ENCODE data around the gene HOXB13.
"Not testable (repeated sequence)": the region's sequence is repeated elsewhere in the genome, so short reads cannot be mapped to it uniquely, and the experiment has no call there.

HOXB13 gene

GRCh38 chr17:48718227-48718760, 10.3 kb downstream of the HOXB13 start:
- Histone ChIP-seq H3K4me1 (ENCODE audit: control insufficient read depth, insufficient read depth, low read length) (peaks cover 6% of the 10 kb centered on the region), H3K36me3 (ENCODE audit: control insufficient read depth in 2 of 2, insufficient read depth in 2 of 2, low read length in 2 of 2) (no peaks in the 10 kb centered on the region), H3K27ac (ENCODE audit: low read length) (no peak overlapping the region), H3K27me3 (ENCODE audit: control insufficient read depth in 1 of 2, insufficient read depth in 2 of 2, low read length in 2 of 2) (peaks cover 69 to 85% of the 10 kb centered on the region in 2 donors), H3K9me3 (ENCODE audit: control insufficient read depth in 2 of 2, low read length in 2 of 2) (no peaks in the 10 kb centered on the region), H3K4me3 (ENCODE audit: low read length in 2 of 2) (peak overlapping the region; percentile 8 to 29), H3K9ac (ENCODE audit: low read length in 2 of 2) (no peak overlapping the region)

- Histone ChIP-seq H3K9me3 (ENCODE audit: control insufficient read depth in 2 of 2, low read length in 2 of 2) (no peaks in the 10 kb centered on the region), H3K27ac (ENCODE audit: low read length) (no peak overlapping the region), H3K27me3 (ENCODE audit: control insufficient read depth in 1 of 2, insufficient read depth in 2 of 2, low read length in 2 of 2) (peaks cover 65 to 78% of the 10 kb centered on the region in 2 donors), H3K36me3 (ENCODE audit: control insufficient read depth in 2 of 2, insufficient read depth in 2 of 2, low read length in 2 of 2) (no peaks in the 10 kb centered on the region), H3K4me3 (ENCODE audit: low read length in 2 of 2) (no peak overlapping the region), H3K4me1 (ENCODE audit: control insufficient read depth, insufficient read depth, low read length) (peaks cover 5% of the 10 kb centered on the region), H3K9ac (ENCODE audit: low read length in 2 of 2) (no peak overlapping the region)
These were observed 11.0 kb downstream of the HOXB13 start for GRCh38 chr17:48717367-48718226.

DNA sequence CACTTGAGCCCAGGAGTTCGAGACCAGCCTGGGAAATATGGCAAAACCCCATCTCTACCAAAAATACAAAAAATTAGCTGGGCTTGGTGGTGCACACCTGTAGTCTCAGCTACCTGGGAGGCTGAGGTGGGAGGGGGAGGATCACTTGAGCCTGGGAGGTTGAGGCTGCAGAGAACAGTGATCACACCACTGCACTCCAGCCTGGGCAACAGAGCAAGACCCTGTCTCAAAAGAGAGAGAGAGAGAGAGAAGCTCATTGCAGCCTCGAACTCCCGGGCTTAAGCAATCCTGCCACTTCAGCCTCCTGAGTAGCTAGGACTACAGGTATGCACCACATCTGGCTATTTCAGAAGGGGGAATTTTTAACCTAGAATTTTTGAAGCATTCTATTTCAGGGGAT, 12.0 kb downstream of the HOXB13 start:
- H3K27ac ChIP-seq (ENCODE audit: low read length); H3K9ac ChIP-seq (ENCODE audit: low read length in 2 of 2); H3K36me3 ChIP-seq (ENCODE audit: control insufficient read depth in 2 of 2, insufficient read depth in 2 of 2, low read length in 2 of 2); H3K4me3 ChIP-seq (ENCODE audit: low read length in 2 of 2); H3K9me3 ChIP-seq (ENCODE audit: control insufficient read depth in 2 of 2, low read length in 2 of 2); H3K4me1 ChIP-seq (ENCODE audit: control insufficient read depth, insufficient read depth, low read length): not testable (repeated sequence)
- H3K27me3 ChIP-seq (ENCODE audit: control insufficient read depth in 1 of 2, insufficient read depth in 2 of 2, low read length in 2 of 2): peaks cover 62 to 76% of the 10 kb centered on the region in 2 donors

DNA sequence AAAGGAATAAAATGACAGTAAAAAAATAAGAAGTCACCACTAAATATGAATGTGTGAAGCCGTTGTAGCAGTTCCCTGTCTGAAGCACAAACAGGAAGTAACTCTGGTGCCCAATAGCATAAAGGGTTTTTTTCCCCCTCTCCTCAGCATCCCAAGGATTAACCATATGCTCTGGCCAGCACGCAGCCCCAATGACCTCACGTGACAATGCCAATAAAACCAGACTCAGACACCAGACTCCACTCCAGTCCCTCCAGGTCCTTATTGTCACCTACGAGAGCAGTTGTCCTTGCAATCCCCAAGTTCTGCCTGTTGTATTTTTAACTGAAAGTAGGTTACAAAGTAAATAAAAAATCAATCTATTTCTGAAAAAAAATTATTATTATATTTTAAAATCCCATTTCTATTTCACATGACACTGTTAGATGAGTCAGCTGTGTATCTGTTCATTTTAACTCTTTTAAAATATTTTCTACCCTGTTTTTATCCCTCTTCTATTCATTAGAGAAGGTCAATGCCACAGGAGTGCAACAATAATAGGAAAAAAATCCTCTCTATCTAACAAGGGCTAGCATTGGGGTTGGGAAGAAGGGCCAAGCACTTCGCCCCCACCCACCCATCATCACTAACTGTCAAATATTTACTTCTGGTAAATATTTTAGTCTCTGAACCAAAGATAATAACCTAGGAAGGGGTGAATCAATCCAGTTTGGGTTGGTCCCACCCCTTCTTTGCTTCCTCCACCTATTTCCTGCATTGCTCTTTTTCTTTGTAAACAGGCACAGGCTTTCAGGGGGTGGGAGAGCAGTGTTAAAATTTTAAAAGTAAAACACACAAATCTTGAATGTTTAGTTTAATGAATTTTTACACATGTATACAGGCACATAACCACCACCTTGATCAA, 12.8 kb downstream of the HOXB13 start:
- H3K27me3 ChIP-seq (ENCODE audit: control insufficient read depth in 1 of 2, insufficient read depth in 2 of 2, low read length in 2 of 2): peaks cover 60 to 71% of the 10 kb centered on the region in 2 donors
- no peak overlapping the region for H3K27ac ChIP-seq (ENCODE audit: low read length)
- H3K36me3 ChIP-seq (ENCODE audit: control insufficient read depth in 2 of 2, insufficient read depth in 2 of 2, low read length in 2 of 2): no peaks in the 10 kb centered on the region
- H3K9ac ChIP-seq (ENCODE audit: low read length in 2 of 2): no peak overlapping the region
- no peaks in the 10 kb centered on the region for H3K9me3 ChIP-seq (ENCODE audit: control insufficient read depth in 2 of 2, low read length in 2 of 2)
- H3K4me1 ChIP-seq (ENCODE audit: control insufficient read depth, insufficient read depth, low read length): peaks cover 5% of the 10 kb centered on the region
- H3K4me3 ChIP-seq (ENCODE audit: low read length in 2 of 2): no peak overlapping the region

GRCh38 chr17:48711128-48711527, 17.4 kb downstream of the HOXB13 start:
- Histone ChIP-seq H3K36me3 (ENCODE audit: control insufficient read depth in 2 of 2, insufficient read depth in 2 of 2, low read length in 2 of 2) (no peaks in the 10 kb centered on the region), H3K27me3 (ENCODE audit: control insufficient read depth in 1 of 2, insufficient read depth in 2 of 2, low read length in 2 of 2) (peaks cover 34 to 39% of the 10 kb centered on the region in 2 donors), H3K9me3 (ENCODE audit: control insufficient read depth in 2 of 2, low read length in 2 of 2) (no peaks in the 10 kb centered on the region), H3K9ac (ENCODE audit: low read length in 2 of 2) (no peak overlapping the region), H3K4me3 (ENCODE audit: low read length in 2 of 2) (no peak overlapping the region), H3K27ac (ENCODE audit: low read length) (no peak overlapping the region), H3K4me1 (ENCODE audit: control insufficient read depth, insufficient read depth, low read length) (no peaks in the 10 kb centered on the region)

GRCh38 chr17:48704361-48705248, 23.9 kb downstream of the HOXB13 start:
- no peaks in the 10 kb centered on the region for H3K4me1 ChIP-seq (ENCODE audit: control insufficient read depth, insufficient read depth, low read length)
- peaks cover 18 to 33% of the 10 kb centered on the region in 2 donors for H3K27me3 ChIP-seq (ENCODE audit: control insufficient read depth in 1 of 2, insufficient read depth in 2 of 2, low read length in 2 of 2)
- H3K4me3 ChIP-seq (ENCODE audit: low read length in 2 of 2): no peak overlapping the region
- no peaks in the 10 kb centered on the region for H3K36me3 ChIP-seq (ENCODE audit: control insufficient read depth in 2 of 2, insufficient read depth in 2 of 2, low read length in 2 of 2)
- no peak overlapping the region for H3K27ac ChIP-seq (ENCODE audit: low read length)
- no peaks in the 10 kb centered on the region for H3K9me3 ChIP-seq (ENCODE audit: control insufficient read depth in 2 of 2, low read length in 2 of 2)
- no peak overlapping the region for H3K9ac ChIP-seq (ENCODE audit: low read length in 2 of 2)

- H3K36me3 ChIP-seq (ENCODE audit: control insufficient read depth in 2 of 2, insufficient read depth in 2 of 2, low read length in 2 of 2): no peaks in the 10 kb centered on the region
- H3K9me3 ChIP-seq (ENCODE audit: control insufficient read depth in 2 of 2, low read length in 2 of 2): no peaks in the 10 kb centered on the region
- H3K27ac ChIP-seq (ENCODE audit: low read length): no peak overlapping the region
- H3K4me3 ChIP-seq (ENCODE audit: low read length in 2 of 2): no peak overlapping the region
- H3K4me1 ChIP-seq (ENCODE audit: control insufficient read depth, insufficient read depth, low read length): no peaks in the 10 kb centered on the region
- peaks cover 15 to 28% of the 10 kb centered on the region in 2 donors for H3K27me3 ChIP-seq (ENCODE audit: control insufficient read depth in 1 of 2, insufficient read depth in 2 of 2, low read length in 2 of 2)
- H3K9ac ChIP-seq (ENCODE audit: low read length in 2 of 2): no peak overlapping the region
These were observed 26.6 kb downstream of the HOXB13 start for GRCh38 chr17:48701864-48702532.

DNA sequence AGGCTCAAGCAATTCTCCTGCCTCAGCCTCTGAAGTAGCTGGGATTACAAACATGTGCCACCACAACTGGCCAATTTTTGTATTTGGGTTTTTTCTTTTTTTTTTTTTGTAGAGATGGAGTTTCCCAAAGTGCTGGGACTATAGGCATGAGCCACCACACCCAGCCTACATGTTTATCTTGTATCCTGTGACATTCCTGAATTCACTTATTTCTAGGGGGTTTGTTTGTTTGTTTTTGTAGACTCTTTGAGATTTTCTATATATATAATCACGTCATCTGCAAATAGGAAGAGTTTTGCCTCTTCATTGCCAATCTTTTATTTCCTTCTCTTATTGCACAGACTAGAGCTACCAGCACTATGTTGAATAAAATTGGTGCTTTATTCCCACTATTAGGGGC, 35.4 kb downstream of the HOXB13 start:
- Histone ChIP-seq H3K4me3 (ENCODE audit: low read length in 2 of 2) (no peak overlapping the region), H3K36me3 (ENCODE audit: control insufficient read depth in 2 of 2, insufficient read depth in 2 of 2, low read length in 2 of 2) (no peaks in the 10 kb centered on the region), H3K4me1 (ENCODE audit: control insufficient read depth, insufficient read depth, low read length) (no peaks in the 10 kb centered on the region), H3K9me3 (ENCODE audit: control insufficient read depth in 2 of 2, low read length in 2 of 2) (peaks cover 0 to 3% of the 10 kb centered on the region in 2 donors), H3K27me3 (ENCODE audit: control insufficient read depth in 1 of 2, insufficient read depth in 2 of 2, low read length in 2 of 2) (peaks cover 3 to 9% of the 10 kb centered on the region in 2 donors), H3K9ac (ENCODE audit: low read length in 2 of 2) (no peak overlapping the region), H3K27ac (ENCODE audit: low read length) (no peak overlapping the region)

- H3K9ac ChIP-seq (ENCODE audit: low read length in 2 of 2): no peak overlapping the region
These were observed 36.5 kb downstream of the HOXB13 start for GRCh38 chr17:48692049-48692448.

More at GRCh38 chr17:48692049-48692448, 36.5 kb downstream of the HOXB13 start:
- H3K9me3 ChIP-seq (ENCODE audit: control insufficient read depth in 2 of 2, low read length in 2 of 2): peaks cover 0 to 3% of the 10 kb centered on the region in 2 donors
- H3K36me3 ChIP-seq (ENCODE audit: control insufficient read depth in 2 of 2, insufficient read depth in 2 of 2, low read length in 2 of 2): no peaks in the 10 kb centered on the region
- H3K27ac ChIP-seq (ENCODE audit: low read length): no peak overlapping the region
- no peaks in the 10 kb centered on the region for H3K4me1 ChIP-seq (ENCODE audit: control insufficient read depth, insufficient read depth, low read length)
- H3K27me3 ChIP-seq (ENCODE audit: control insufficient read depth in 1 of 2, insufficient read depth in 2 of 2, low read length in 2 of 2): peaks cover 6 to 10% of the 10 kb centered on the region in 2 donors
- H3K4me3 ChIP-seq (ENCODE audit: low read length in 2 of 2): no peak overlapping the region

All from stomach smooth muscle (tissue), 2 donors.